ENCODE data around the gene SLC9A5.

DNA sequence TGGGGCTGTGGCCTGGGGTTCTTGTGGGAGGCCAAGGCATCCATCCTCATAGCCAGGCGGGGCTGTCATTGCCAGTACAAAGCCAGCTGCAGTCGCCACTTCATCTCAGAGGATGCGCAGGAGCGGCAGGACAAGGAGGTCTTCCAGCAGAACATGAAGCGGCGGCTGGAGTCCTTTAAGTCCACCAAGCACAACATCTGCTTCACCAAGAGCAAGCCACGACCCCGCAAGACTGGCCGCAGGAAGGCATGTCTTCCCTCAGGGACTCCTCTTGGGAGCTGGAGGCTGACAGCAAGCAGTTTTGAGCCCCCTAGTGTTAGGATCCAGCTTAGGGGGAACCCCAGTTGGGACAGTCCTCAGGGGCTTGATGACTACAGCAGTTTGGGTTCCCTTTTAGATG lies 15.5 kb downstream of the SLC9A5 start:
- TF ChIP-seq, protein P1, sequence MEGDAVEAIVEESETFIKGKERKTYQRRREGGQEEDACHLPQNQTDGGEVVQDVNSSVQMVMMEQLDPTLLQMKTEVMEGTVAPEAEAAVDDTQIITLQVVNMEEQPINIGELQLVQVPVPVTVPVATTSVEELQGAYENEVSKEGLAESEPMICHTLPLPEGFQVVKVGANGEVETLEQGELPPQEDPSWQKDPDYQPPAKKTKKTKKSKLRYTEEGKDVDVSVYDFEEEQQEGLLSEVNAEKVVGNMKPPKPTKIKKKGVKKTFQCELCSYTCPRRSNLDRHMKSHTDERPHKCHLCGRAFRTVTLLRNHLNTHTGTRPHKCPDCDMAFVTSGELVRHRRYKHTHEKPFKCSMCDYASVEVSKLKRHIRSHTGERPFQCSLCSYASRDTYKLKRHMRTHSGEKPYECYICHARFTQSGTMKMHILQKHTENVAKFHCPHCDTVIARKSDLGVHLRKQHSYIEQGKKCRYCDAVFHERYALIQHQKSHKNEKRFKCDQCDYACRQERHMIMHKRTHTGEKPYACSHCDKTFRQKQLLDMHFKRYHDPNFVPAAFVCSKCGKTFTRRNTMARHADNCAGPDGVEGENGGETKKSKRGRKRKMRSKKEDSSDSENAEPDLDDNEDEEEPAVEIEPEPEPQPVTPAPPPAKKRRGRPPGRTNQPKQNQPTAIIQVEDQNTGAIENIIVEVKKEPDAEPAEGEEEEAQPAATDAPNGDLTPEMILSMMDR (IDR thresholded peaks at IDR 0.05 in 8 of 11, conservative IDR thresholded peaks at IDR 0.05 in 3 of 11), result no peak
- no peak for TF ChIP-seq POLR2A (IDR thresholded peaks at IDR 0.05)
